Measurements from ENCODE around the gene CFAP77.

CFAP77 gene

GRCh38 chr9:132575811-132576210 is 165.8 kb downstream of the CFAP77 start:
- no peak overlapping the region for H3K4me3 ChIP-seq (replicated peaks in 1 of 2; ENCODE audit: low read depth in 2 of 2, low read length in 2 of 2)
- no peak for TF ChIP-seq CTCF (IDR thresholded peaks at IDR 0.05; ENCODE audit: low read depth, low read length)
- no peak for DNase-seq (ENCODE audit: low read depth in 2 of 2)

GRCh38 chr9:132577119-132577518 is 167.1 kb downstream of the CFAP77 start:
- no peak overlapping the region for H3K4me3 ChIP-seq (replicated peaks in 1 of 2; ENCODE audit: low read depth in 2 of 2, low read length in 2 of 2)
- TF ChIP-seq CTCF (IDR thresholded peaks at IDR 0.05; ENCODE audit: low read depth, low read length), result no peak
- no peak for DNase-seq (ENCODE audit: low read depth in 2 of 2)

GRCh38 chr9:132578367-132578932 is 168.4 kb downstream of the CFAP77 start:
- no peak for TF ChIP-seq CTCF (IDR thresholded peaks at IDR 0.05; ENCODE audit: low read depth, low read length)
- no peak overlapping the region for H3K4me3 ChIP-seq (replicated peaks in 1 of 2; ENCODE audit: low read depth in 2 of 2, low read length in 2 of 2)

DNA sequence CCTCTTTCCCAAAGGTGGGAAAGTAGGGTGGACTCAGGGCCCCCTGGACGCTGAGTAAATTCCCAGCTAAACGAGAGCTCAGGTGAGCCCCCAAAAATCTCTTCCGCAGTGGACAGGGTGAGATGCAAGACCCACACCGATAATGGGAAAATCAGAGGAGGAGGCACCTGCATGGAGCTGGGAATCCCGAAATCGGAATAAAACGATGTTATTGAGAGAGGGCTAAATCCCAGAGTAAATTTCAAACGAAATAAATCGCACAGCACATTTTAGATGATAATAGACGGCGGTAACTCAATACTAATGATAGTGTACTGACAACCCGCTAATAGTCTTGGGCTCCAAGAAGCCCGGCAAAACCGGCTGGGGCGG is 169.4 kb downstream of the CFAP77 start:
- TF ChIP-seq CTCF (IDR thresholded peaks at IDR 0.05; ENCODE audit: low read depth, low read length), result no peak
- DNase-seq (ENCODE audit: low read depth in 2 of 2), result no peak
- H3K4me3 ChIP-seq (replicated peaks in 1 of 2; ENCODE audit: low read depth in 2 of 2, low read length in 2 of 2), result no peak overlapping the region

More at GRCh38 chr9:132578367-132578932, 168.4 kb downstream of the CFAP77 start:
- DNase-seq (ENCODE audit: low read depth in 2 of 2), result no peak

DNA sequence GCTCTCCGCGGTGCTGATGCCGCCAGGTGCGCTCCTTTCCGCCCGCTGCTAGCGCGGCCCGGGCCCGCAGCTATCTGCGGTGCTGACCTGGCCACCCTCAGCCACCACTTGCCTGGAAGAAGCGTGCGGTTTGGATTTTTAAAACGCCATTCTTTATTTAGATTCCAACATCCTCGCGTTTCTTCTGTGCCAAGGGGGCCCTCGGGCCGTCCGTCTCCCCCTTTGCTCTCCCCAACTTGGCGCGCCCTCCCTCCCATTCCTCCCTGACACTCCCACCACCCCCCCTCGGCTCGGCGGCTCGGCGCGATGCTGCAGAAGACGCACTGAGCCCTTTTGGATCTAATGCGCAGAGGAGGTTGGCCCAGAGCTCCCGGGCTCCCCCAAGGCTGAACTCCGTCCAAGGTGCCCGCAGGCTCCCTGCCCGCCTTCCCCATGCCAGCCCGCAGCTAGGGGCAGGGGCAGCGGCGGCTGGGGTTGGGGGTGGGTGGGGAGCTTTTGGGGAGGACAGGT is 172.3 kb downstream of the CFAP77 start, which contains the start of gene BARHL1:
BARHL1 (plus strand) TSS at position 331 of the 510 bp plus-strand sequence. CDS start 192 bp downstream, outside the sequence.
- no peak for DNase-seq (ENCODE audit: low read depth in 2 of 2)
- TF ChIP-seq CTCF (IDR thresholded peaks at IDR 0.05; ENCODE audit: low read depth, low read length), result no peak
- H3K4me3 ChIP-seq (replicated peaks in 1 of 2; ENCODE audit: low read depth in 2 of 2, low read length in 2 of 2), result peak within 1 kb of the TSS; percentile 4 to 28

DNA sequence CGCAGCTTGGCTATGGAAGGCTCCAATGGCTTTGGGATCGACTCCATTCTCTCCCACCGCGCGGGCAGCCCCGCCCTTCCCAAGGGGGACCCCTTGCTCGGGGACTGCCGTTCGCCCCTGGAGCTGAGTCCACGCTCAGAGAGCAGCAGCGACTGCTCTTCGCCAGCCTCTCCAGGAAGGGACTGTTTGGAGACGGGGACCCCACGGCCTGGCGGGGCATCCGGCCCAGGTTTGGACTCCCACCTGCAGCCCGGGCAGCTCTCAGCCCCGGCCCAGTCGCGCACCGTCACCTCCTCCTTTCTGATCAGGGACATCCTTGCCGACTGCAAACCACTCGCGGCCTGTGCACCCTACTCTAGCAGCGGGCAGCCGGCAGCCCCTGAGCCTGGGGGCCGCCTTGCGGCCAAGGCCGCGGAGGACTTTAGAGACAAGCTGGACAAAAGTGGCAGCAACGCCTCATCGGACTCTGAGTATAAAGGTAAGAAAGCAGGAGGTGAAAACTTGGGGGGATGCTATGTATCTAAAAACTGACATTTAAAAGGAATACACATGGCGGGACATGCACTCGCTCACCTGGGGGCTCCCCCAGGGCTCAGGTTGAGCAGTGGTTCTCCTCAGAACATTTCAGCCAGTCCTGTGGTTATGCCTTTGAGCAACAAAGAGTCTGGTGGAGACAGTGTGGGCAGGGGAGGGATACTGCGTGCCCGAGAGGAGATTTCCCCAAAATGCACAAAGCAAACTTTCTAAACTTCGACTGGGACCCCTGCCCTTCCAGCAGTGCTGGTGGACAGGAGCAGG is 173.0 kb downstream of the CFAP77 start:
- no peak for DNase-seq (ENCODE audit: low read depth in 2 of 2)
- no peak for TF ChIP-seq CTCF (IDR thresholded peaks at IDR 0.05; ENCODE audit: low read depth, low read length)
- H3K4me3 ChIP-seq (replicated peaks in 1 of 2; ENCODE audit: low read depth in 2 of 2, low read length in 2 of 2), result no peak overlapping the region

All from cardiac fibroblast (primary cell).